B cell (primary cell): Measurements from ENCODE around the gene C19orf85. TPM values are rescaled to one million over a fixed set of nuclear protein-coding genes. Genes with fewer than 3 reads are reported as not detected.

Experiments used
- ATAC-seq: fragments of 200-7000 bp; cut with Tn5 transposase; one replicate; pipeline ENCODE4 v1.10.0; 2021; ENCODE audit warnings: low read depth, mild to moderate bottlenecking, moderate number of reproducible peaks, moderate library complexity
- CTCF ChIA-PET: fragments of 350-600 bp; sonication (Branson Sonifier 250); formaldehyde crosslinking; loops from one replicate; lab custom pipeline; 2021; ENCODE audit warnings: antibody characterized with exemption, inconsistent platforms; lab: Charles Lee
- POLR2A ChIA-PET: fragments of 350-600 bp; sonication (Branson Sonifier 250); formaldehyde crosslinking; loops from one replicate; lab custom pipeline; 2021; ENCODE audit warnings: antibody characterized with exemption; lab: Charles Lee
- DNase-seq: peaks from one replicate; pipeline ENCODE4 v3.0.0; 2013
- H2AFZ ChIP-seq: 2 replicates; pipeline ENCODE4 v1.6.1; 2012; ENCODE audit warnings: mild to moderate bottlenecking, low read depth, low read length; ENCODE audit not compliant: insufficient read depth, poor library complexity, severe bottlenecking
- H3K27ac ChIP-seq, 2 donors: 1 replicate in 1 of 2; 2 replicates in 1 of 2; pipeline ENCODE4 v1.5.1; 2012 to 2013; ENCODE audit warnings: low read length in 2 of 2, mild to moderate bottlenecking in 2 of 2, moderate library complexity in 1 of 2
- H3K27me3 ChIP-seq, 4 experiments: fragments of 200-600 bp in 1 of 4; sonication (generic) in 1 of 4; replicated peaks in 1 of 4; 1 replicate in 2 of 4; 2 replicates in 2 of 4; pipeline versions ENCODE4 v1.6.1 to v1.7.0; 2013 to 2016; ENCODE audit warnings: low read length in 3 of 4, mild to moderate bottlenecking in 2 of 4, mixed read lengths in 1 of 4, moderate library complexity in 1 of 4; ENCODE audit not compliant: insufficient read depth in 4 of 4, control insufficient read depth in 3 of 4; ENCODE audit errors: control extremely low read depth in 1 of 4
- H3K36me3 ChIP-seq, 2 experiments: replicated peaks in 1 of 2; 1 replicate in 1 of 2; 2 replicates in 1 of 2; pipeline versions ENCODE4 v1.6.1 to v1.7.1; 2013; ENCODE audit warnings: low read length in 1 of 2; ENCODE audit not compliant: insufficient read depth in 2 of 2, control insufficient read depth in 1 of 2; ENCODE audit errors: control extremely low read depth in 1 of 2, extremely low read depth in 1 of 2
- H3K4me1 ChIP-seq, 2 donors: fragments of 200-600 bp in 1 of 2; sonication (generic) in 1 of 2; 1 replicate in 1 of 2; 2 replicates in 1 of 2; pipeline versions ENCODE4 v1.5.1 to v1.6.1; 2013 to 2017; ENCODE audit warnings: low read length in 2 of 2; ENCODE audit not compliant: control insufficient read depth in 2 of 2, insufficient read depth in 2 of 2
- H3K4me2 ChIP-seq: replicated peaks from 2 replicates; pipeline ENCODE3; 2012; ENCODE audit warnings: mild to moderate bottlenecking, low read depth, low read length; ENCODE audit not compliant: poor library complexity, severe bottlenecking
- H3K4me3 ChIP-seq, 5 experiments: fragments of 200-600 bp in 1 of 5; sonication (generic) in 1 of 5; 1 replicate in 3 of 5; 2 replicates in 2 of 5; pipeline versions ENCODE4 v1.5.1 to v1.7.0; 2011 to 2016; ENCODE audit warnings: low read length in 4 of 5, mild to moderate bottlenecking in 4 of 5, low read depth in 2 of 5, control low read depth in 1 of 5, moderate library complexity in 1 of 5; ENCODE audit not compliant: insufficient read depth in 1 of 5; ENCODE audit errors: control extremely low read depth in 1 of 5, extremely low read depth in 1 of 5
- H3K79me2 ChIP-seq: fragments of 200-600 bp; sonication (generic); one replicate; pipeline ENCODE4 v1.6.0; 2016; ENCODE audit warnings: low read length; ENCODE audit not compliant: control insufficient read depth, insufficient read depth
- H3K9ac ChIP-seq: fragments of 200-600 bp; sonication (generic); 2 replicates; pipeline ENCODE4 v1.6.1; 2017; ENCODE audit warnings: mild to moderate bottlenecking, low read length, moderate library complexity
- H3K9me3 ChIP-seq, 3 donors: one replicate each; pipeline versions ENCODE4 v1.6.1 to v1.7.1; 2013; ENCODE audit warnings: low read length in 2 of 3; ENCODE audit not compliant: control insufficient read depth in 2 of 3, insufficient read depth in 1 of 3; ENCODE audit errors: control extremely low read depth in 1 of 3
- H4K20me1 ChIP-seq: 2 replicates; pipeline ENCODE4 v1.6.0; 2012; ENCODE audit warnings: mild to moderate bottlenecking, low read length; ENCODE audit not compliant: insufficient read depth, control insufficient read depth, poor library complexity, severe bottlenecking
- H3K27ac Mint-ChIP-seq: one replicate; pipeline ENCODE4 v1.8.0; 2021; ENCODE audit warnings: mixed read lengths
- H3K27me3 Mint-ChIP-seq: one replicate; pipeline ENCODE4 v1.8.0; 2021; ENCODE audit warnings: mixed read lengths
- H3K4me1 Mint-ChIP-seq: one replicate; pipeline ENCODE4 v1.8.0; 2021; ENCODE audit warnings: mixed read lengths
- H3K4me3 Mint-ChIP-seq: one replicate; pipeline ENCODE4 v1.8.0; 2021; ENCODE audit warnings: mixed read lengths
- H3K9me3 Mint-ChIP-seq: one replicate; pipeline ENCODE4 v1.8.0; 2022; ENCODE audit warnings: mixed read lengths; ENCODE audit not compliant: insufficient read depth
- CTCF ChIP-seq: fragments of 200-600 bp; IDR thresholded peaks from one replicate; pipeline ENCODE4 v1.8.0; 2022; ENCODE audit warnings: antibody characterized with exemption, mild to moderate bottlenecking
- EZH2 ChIP-seq: IDR thresholded peaks from 2 replicates; pipeline ENCODE4 v1.6.1; 2012; ENCODE audit warnings: borderline replicate concordance, low read depth, mild to moderate bottlenecking, moderate library complexity, low read length; ENCODE audit not compliant: insufficient read depth, poor library complexity, severe bottlenecking
- WGBS: methylation state at CpG from one replicate; pipeline ENCODE4 v1.1.5; 2013; ENCODE audit warnings: missing lambda C conversion rate; ENCODE audit not compliant: insufficient coverage; 5-methylcytosine and 5-hydroxymethylcytosine counted together
- intact Hi-C: fragments of 100-400 bp; cut with micrococcal nuclease; formaldehyde crosslinking; loops from one replicate; pipeline ENCODE4 v1.10.0; 2022
- polyA plus RNA-seq: library from polyadenylated mRNA; depleted of rRNA; stranded (reverse); fragments of >200 nt; gene quantifications from 2 replicates; pipeline ENCODE4 v1.2.3, GENCODE V29; 2012
- total RNA-seq, 2 donors: library from RNA; stranded (reverse); fragments of 120-200 nt in 1 of 2; gene quantifications; 1 replicate in 1 of 2; 2 replicates in 1 of 2; pipeline versions ENCODE4 v1.2.3 to v1.2.4, GENCODE V29; 2013 to 2022

Gene C19orf85
- total and polyA plus RNA-seq, 2 donors (not counting 1 experiment from before 2014, with no cell fraction given) = not detected

DNA sequence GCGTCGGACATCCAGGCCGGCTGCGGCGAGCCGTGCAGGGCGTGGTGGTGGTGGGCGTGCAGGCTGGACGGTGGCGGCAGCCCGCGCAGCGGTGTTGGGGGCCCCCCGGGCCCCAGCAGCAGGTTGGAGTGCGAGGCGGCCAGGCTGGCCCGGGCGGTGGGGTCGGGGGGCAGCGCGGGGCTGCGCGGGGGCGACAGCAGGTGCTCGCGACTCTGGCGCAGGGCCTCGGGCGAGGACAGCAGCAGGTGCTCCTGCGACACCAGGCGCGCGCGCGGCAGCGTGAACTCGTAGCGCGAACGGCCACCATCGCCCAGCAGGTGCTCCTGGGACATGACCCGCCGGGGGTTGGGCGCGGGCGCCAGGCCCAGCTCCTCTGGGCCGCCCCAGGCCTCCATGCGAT is 31.3 kb downstream of the C19orf85 start:
- Histone ChIP-seq H3K27ac (no peak overlapping the region), H3K4me1 (no peaks in the 10 kb centered on the region), H3K9ac (no peak overlapping the region), H3K79me2 (no peaks in the 10 kb centered on the region), H3K9me3 (peaks cover 0 to 20% (median 0%) of the 10 kb centered on the region in 3 donors), H4K20me1 (no peaks in the 10 kb centered on the region), H2AFZ (no peak overlapping the region), H3K4me3 (no peak overlapping the region), H3K27me3 (peaks cover 0 to 79% (median 35%) of the 10 kb centered on the region in 4 experiments), H3K4me2 (no peak overlapping the region), H3K36me3 (no peaks in the 10 kb centered on the region)
- H3K27ac Mint-ChIP-seq = no peak overlapping the region
- WGBS = 17% methylated on average over 48 of the region's 48 CpGs
- H3K9me3 Mint-ChIP-seq = no peaks in the 10 kb centered on the region
- no peaks in the 10 kb centered on the region for H3K4me1 Mint-ChIP-seq
- intact Hi-C loops = no loop called here
- POLR2A ChIA-PET = no interaction called here
- no peak overlapping the region for H3K4me3 Mint-ChIP-seq
- ATAC-seq = no peak
- TF ChIP-seq EZH2 (no peak), CTCF (no peak)
- peaks cover 52% of the 10 kb centered on the region for H3K27me3 Mint-ChIP-seq
- CTCF ChIA-PET = no interaction called here
- no peak for DNase-seq

DNA sequence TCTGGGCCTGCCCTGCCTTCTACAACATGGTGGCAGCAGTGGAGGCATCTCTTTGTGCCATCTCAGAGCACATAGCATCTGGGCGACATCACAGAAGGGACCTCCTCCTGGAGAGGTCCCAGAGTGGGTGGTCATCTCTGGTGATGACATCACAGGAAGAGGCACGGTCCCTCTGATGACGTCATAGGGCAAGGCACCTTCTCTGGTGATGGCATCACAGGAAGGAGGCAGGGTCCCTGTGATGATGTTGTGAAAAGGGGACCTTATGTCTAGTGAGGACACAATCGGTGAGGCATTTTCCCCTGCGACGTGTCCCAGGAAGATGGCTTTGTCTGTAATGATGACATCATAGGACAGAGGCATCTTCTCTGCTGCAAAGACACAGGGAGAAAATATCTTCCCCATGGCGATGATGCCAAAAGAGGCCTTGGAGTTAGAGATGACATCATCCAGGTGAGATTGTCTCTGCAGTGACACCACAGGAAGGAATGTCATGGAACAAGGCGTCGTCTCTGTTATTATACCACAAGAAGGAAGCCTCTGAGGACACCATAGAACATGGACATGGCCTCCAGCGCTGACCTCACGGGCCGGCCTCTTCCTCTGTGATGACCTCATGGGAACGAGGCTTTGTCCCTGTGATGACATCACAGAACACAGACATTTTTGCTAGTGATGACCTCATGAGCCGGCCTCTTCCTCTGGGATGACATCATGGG is 32.2 kb downstream of the C19orf85 start:
- intact Hi-C loops = no loop called here
- peaks cover 0 to 73% (median 31%) of the 10 kb centered on the region in 4 experiments for H3K27me3 ChIP-seq
- Mint-ChIP-seq H3K9me3 (no peaks in the 10 kb centered on the region), H3K4me3 (no peak overlapping the region), H3K27ac (no peak overlapping the region), H3K27me3 (peaks cover 49% of the 10 kb centered on the region), H3K4me1 (no peaks in the 10 kb centered on the region)
- TF ChIP-seq CTCF (no peak), EZH2 (no peak)
- no peak overlapping the region for H2AFZ ChIP-seq
- H3K79me2 ChIP-seq = no peaks in the 10 kb centered on the region
- no peak for DNase-seq
- ChIA-PET CTCF (no interaction called here), POLR2A (no interaction called here)
- no peaks in the 10 kb centered on the region for H3K36me3 ChIP-seq
- H3K27ac ChIP-seq = no peak overlapping the region
- no peaks in the 10 kb centered on the region for H4K20me1 ChIP-seq
- H3K4me2 ChIP-seq = no peak overlapping the region
- no peaks in the 10 kb centered on the region for H3K4me1 ChIP-seq
- no peak overlapping the region for H3K9ac ChIP-seq
- H3K4me3 ChIP-seq = no peak overlapping the region
- H3K9me3 ChIP-seq = peaks cover 0 to 13% (median 0%) of the 10 kb centered on the region in 3 donors
- WGBS = 88% methylated on average over 12 of the region's 14 CpGs
- no peak for ATAC-seq
